Activated CD4-positive, alpha-beta memory T cell treated with anti-CD3 and anti-CD28 coated beads, Interleukin-2, amount 10 ng/mL, durations not matched to agents 7 days and 5 days (primary cell): Measurements from ENCODE around the gene FIGNL2. TPM values are rescaled to one million over a fixed set of nuclear protein-coding genes. Genes with fewer than 3 reads are reported as not detected.

ENCODE experiments used
- CTCF ChIA-PET: fragments of 350-600 bp; sonication (Branson Sonifier 250); formaldehyde crosslinking; loops from one replicate; lab custom pipeline; 2021; ENCODE audit warnings: antibody characterized with exemption, inconsistent platforms; lab: Charles Lee
- POLR2A ChIA-PET: fragments of 350-600 bp; sonication (Branson Sonifier 250); formaldehyde crosslinking; loops from one replicate; lab custom pipeline; 2021; ENCODE audit warnings: antibody characterized with exemption; lab: Charles Lee
- DNase-seq: peaks from one replicate; pipeline ENCODE4 v3.0.0-alpha.2; 2020
- H3K27ac Mint-ChIP-seq: one replicate; pipeline ENCODE4 v1.8.0; 2021; ENCODE audit warnings: mild to moderate bottlenecking, mixed read lengths
- H3K27me3 Mint-ChIP-seq: one replicate; pipeline ENCODE4 v1.8.0; 2021; ENCODE audit warnings: mixed read lengths
- H3K36me3 Mint-ChIP-seq: one replicate; pipeline ENCODE4 v1.8.0; 2021; ENCODE audit warnings: low read depth, mixed read lengths
- H3K4me1 Mint-ChIP-seq: one replicate; pipeline ENCODE4 v1.8.0; 2021; ENCODE audit warnings: mixed read lengths
- H3K4me3 Mint-ChIP-seq: one replicate; pipeline ENCODE4 v1.8.0; 2021; ENCODE audit warnings: mild to moderate bottlenecking, mixed read lengths
- H3K9me3 Mint-ChIP-seq: one replicate; pipeline ENCODE4 v1.8.0; 2021; ENCODE audit warnings: mixed read lengths
- total RNA-seq, 2 experiments: library from RNA; stranded (reverse); gene quantifications; one replicate each; pipeline ENCODE4 v1.2.3, GENCODE V29; 2021

FIGNL2 gene
- total RNA-seq, 2 experiments from 2014 or later: 0.23 to 0.33 TPM

DNA sequence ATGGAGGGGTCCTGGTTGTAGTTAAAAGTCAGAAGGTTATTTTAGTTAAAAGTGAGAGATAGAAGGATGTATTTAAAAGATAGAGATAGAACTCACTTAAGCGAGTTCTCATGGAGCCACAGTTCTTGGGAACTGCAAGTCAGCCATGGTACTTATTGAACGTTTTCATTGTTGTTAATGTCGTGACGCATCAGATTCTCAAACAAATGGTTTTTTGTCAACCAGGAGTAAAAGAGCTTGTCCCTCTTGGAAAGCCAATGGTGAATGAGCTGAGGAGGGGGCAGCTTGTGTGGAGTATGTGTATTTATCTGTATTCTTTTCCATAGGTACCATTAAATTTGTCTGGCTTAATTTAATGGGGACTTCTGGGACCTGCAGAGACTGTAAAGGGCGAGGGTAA lies 68.6 kb downstream of the FIGNL2 start:
- POLR2A ChIA-PET: interaction anchor here (1.2 kb wide), 1 partner anchor 41 kb away, joined by 3 read pairs; no protein-coding TSS in a partner anchor
- no peak overlapping the region for H3K4me3 Mint-ChIP-seq
- no peaks in the 10 kb centered on the region for H3K36me3 Mint-ChIP-seq
- H3K9me3 Mint-ChIP-seq: no peaks in the 10 kb centered on the region
- H3K27ac Mint-ChIP-seq: no peak overlapping the region
- CTCF ChIA-PET: no interaction called here
- no peak for DNase-seq
- H3K27me3 Mint-ChIP-seq: peaks cover 16% of the 10 kb centered on the region
- H3K4me1 Mint-ChIP-seq: peaks cover 1% of the 10 kb centered on the region

- no peak overlapping the region for H3K27ac Mint-ChIP-seq
- ChIA-PET POLR2A (no interaction called here), CTCF (no interaction called here)
- DNase-seq: no peak
- peaks cover 19% of the 10 kb centered on the region for H3K27me3 Mint-ChIP-seq
- H3K36me3 Mint-ChIP-seq: no peaks in the 10 kb centered on the region
- no peaks in the 10 kb centered on the region for H3K9me3 Mint-ChIP-seq
- no peaks in the 10 kb centered on the region for H3K4me1 Mint-ChIP-seq
- H3K4me3 Mint-ChIP-seq: no peak overlapping the region
Observed at GRCh38 chr12:51777973-51778372, 70.5 kb downstream of the FIGNL2 start.

- no peaks in the 10 kb centered on the region for H3K9me3 Mint-ChIP-seq
- no peaks in the 10 kb centered on the region for H3K36me3 Mint-ChIP-seq
- ChIA-PET POLR2A (no interaction called here), CTCF (no interaction called here)
- no peaks in the 10 kb centered on the region for H3K4me1 Mint-ChIP-seq
- no peak overlapping the region for H3K27ac Mint-ChIP-seq
- peaks cover 13% of the 10 kb centered on the region for H3K27me3 Mint-ChIP-seq
- DNase-seq: no peak
- H3K4me3 Mint-ChIP-seq: no peak overlapping the region
Observed at GRCh38 chr12:51777457-51777856, 71.1 kb downstream of the FIGNL2 start.

DNA sequence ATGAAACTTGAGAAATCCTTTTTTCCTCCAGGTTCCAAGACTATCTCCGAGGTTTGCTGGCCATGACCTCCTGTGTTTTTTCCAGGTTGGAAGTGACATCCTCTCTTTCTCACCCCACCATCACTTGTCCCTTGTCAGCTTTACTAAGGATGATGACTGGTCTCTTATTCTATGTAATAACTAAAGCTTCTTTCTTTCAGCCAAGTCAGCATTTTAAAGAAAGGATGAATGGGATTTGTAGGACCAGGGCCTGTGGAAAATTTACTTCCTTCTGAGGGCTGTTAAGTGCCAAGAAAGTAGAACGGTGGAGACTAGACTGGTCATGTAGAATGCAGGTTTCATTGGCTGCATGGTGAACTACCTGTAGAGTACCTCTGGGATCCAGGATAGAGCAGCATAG lies 73.6 kb downstream of the FIGNL2 start:
- H3K36me3 Mint-ChIP-seq: no peaks in the 10 kb centered on the region
- no peak for DNase-seq
- ChIA-PET POLR2A (no interaction called here), CTCF (no interaction called here)
- H3K4me3 Mint-ChIP-seq: no peak overlapping the region
- H3K4me1 Mint-ChIP-seq: no peaks in the 10 kb centered on the region
- H3K27me3 Mint-ChIP-seq: peaks cover 8% of the 10 kb centered on the region
- H3K9me3 Mint-ChIP-seq: no peaks in the 10 kb centered on the region
- no peak overlapping the region for H3K27ac Mint-ChIP-seq

DNA sequence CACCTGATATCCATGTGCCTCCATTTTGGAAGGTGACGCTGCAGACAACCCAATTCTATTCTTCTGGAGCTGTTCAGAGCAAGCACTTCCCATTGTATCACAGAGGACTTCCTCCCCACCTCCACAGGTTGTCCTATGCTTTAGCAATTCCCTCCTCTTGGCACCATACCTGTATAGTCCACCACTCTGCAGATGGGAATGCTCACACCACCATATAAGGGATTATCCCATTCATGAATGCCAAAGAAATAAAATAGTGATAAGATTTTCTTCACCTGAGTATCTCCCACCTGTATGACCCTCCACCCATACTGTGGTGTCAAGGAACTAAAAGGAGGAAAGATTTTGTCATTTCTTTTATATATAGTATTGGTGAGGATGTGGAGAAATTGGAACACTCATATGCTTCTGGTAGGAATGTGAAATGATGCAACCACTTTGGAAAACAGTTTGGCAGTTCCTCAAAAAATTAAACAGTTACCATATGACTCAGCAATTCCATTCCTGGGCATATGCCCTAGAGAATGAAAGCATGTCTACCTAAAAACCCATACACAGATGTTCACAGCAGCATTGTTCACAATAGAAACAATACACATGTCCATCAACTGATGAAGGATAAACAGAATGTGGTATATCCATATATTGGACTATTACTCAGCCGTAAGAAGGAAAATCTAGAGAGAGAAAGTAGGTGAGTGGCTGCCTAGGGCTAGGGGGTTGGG lies 75.2 kb downstream of the FIGNL2 start:
- ChIA-PET POLR2A (no interaction called here), CTCF (interaction anchor here (0.6 kb wide), 1 partner anchor 411 kb away, joined by 3 read pairs; no protein-coding TSS in a partner anchor)
- Mint-ChIP-seq H3K27ac (no peak overlapping the region), H3K36me3 (no peaks in the 10 kb centered on the region), H3K27me3 (peaks cover 8% of the 10 kb centered on the region), H3K4me1 (no peaks in the 10 kb centered on the region), H3K9me3 (no peaks in the 10 kb centered on the region), H3K4me3 (no peak overlapping the region)
- DNase-seq: no peak

DNA sequence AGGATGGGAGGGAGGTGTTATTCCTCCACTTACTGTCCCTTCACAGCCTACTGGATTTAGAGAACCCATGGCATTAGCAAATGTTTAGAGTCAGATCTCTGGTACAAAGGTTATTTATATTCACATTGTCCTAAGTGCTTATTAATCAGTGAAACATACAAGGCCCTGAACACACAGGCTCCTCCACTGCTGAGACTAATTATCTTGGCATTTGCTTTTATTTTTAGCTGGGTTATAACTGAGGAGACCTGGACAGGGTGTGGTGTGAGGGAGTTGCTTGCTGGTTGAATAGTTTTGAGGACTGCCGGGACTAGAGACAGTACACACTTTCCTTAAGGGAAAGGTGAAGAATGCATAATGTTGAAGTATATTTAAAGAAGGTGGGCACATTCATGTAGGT lies 77.5 kb downstream of the FIGNL2 start:
- no peak for DNase-seq
- Mint-ChIP-seq H3K4me1 (no peaks in the 10 kb centered on the region), H3K9me3 (no peaks in the 10 kb centered on the region), H3K4me3 (no peak overlapping the region), H3K36me3 (no peaks in the 10 kb centered on the region), H3K27ac (no peak overlapping the region), H3K27me3 (peaks cover 6% of the 10 kb centered on the region)
- ChIA-PET CTCF (no interaction called here), POLR2A (no interaction called here)

Other genes starting within 250 kb of the FIGNL2 start
- not detected for gene ANKRD33, start 39.4 kb upstream of the FIGNL2 start, total RNA-seq
- gene ACVRL1, start 58.8 kb upstream of the FIGNL2 start, total RNA-seq: not detected
- 1 to 10 TPM; 4.5 to 5.2 TPM for gene ACVR1B, start 103.0 kb upstream of the FIGNL2 start, total RNA-seq
- gene TAMALIN, start 158.2 kb upstream of the FIGNL2 start, total RNA-seq: 1 to 10 TPM; 5.8 to 7.4 TPM
- gene NR4A1, start 202.7 kb upstream of the FIGNL2 start, total RNA-seq: 10 to 100 TPM; 10.0 to 10.5 TPM
- 10 to 100 TPM; 30.5 to 30.8 TPM for gene ATG101, start 221.3 kb upstream of the FIGNL2 start, total RNA-seq
- not detected for gene SMIM41, start 231.0 kb upstream of the FIGNL2 start, total RNA-seq